C4-2B (cell line): ENCODE measurements around the gene TMEM205.

Source experiments
- CTCF ChIP-seq: fragments of 450-650 bp; conservative IDR thresholded peaks from 2 replicates; pipeline ENCODE4 v1.5.1; 2017; ENCODE audit warnings: mild to moderate bottlenecking
- ZFX ChIP-seq: fragments of 450-650 bp; IDR thresholded peaks from 2 replicates; pipeline ENCODE4 v1.6.1; 2017

GRCh38 chr19:11293433-11294389, 52.4 kb downstream of the TMEM205 start:
- TF ChIP-seq CTCF (peak; percentile 99), ZFX (no peak)
